GM12878 (cell line): Measurements from ENCODE around the gene SCGB1A1. TPM values are rescaled to one million over a fixed set of nuclear protein-coding genes. Genes with fewer than 3 reads are reported as not detected.

Source experiments
- ATAC-seq: fragments of 200-7000 bp; cut with Tn5 transposase; 3 replicates; pipeline ENCODE4 v1.9.1; 2020; ENCODE audit warnings: mild to moderate bottlenecking, moderate library complexity
- BruUV-seq: library from RNA; stranded (reverse); fragments of 400-500 nt; replicated peaks from 2 replicates; lab custom pipeline; 2021; lab: Mats Ljungman, UMichigan
- CTCF ChIA-PET: fragments of 300-600 bp; sonication (Branson Sonifier 250); formaldehyde crosslinking; extraction: SDS; loops from one replicate; lab custom pipeline; 2021; ENCODE audit warnings: inconsistent platforms; lab: Yijun Ruan, JAX
- POLR2A ChIA-PET: fragments of 350-600 bp; formaldehyde crosslinking; extraction: SDS; loops from one replicate; lab custom pipeline; 2021; ENCODE audit warnings: inconsistent platforms; lab: Charles Lee
- RAD21 ChIA-PET: fragments of 300-600 bp; sonication (Branson Sonifier 250); formaldehyde crosslinking; loops from one replicate; lab custom pipeline; 2023; ENCODE audit warnings: antibody characterized with exemption; ENCODE audit not compliant: unreplicated experiment; lab: Charles Lee
- SMC1A ChIA-PET: fragments of 300-600 bp; sonication (Branson Sonifier 250); formaldehyde crosslinking; loops from one replicate; lab custom pipeline; 2023; ENCODE audit not compliant: unreplicated experiment, uncharacterized antibody; lab: Charles Lee
- DNase-seq: peaks from one replicate; pipeline ENCODE4 v3.0.0-alpha.2; 2011; ENCODE audit warnings: low read depth, low spot score
- FAIRE-seq: peaks from 3 replicates; lab custom pipeline; 2011; peaks lifted over from hg19 to GRCh38; lab: Jason Lieb, UNC
- H2AFZ ChIP-seq: 2 replicates; pipeline ENCODE4 v1.6.0; 2011; ENCODE audit warnings: low read depth, low read length, control low read depth; ENCODE audit not compliant: control insufficient read depth
- H3K27ac ChIP-seq: 2 replicates; pipeline ENCODE4 v1.5.1; 2011; ENCODE audit warnings: control low read depth; ENCODE audit not compliant: control insufficient read depth, insufficient read depth
- H3K27me3 ChIP-seq, 2 experiments: replicated peaks in 1 of 2; 2 replicates each; pipeline versions ENCODE4 v1.6.0 to v1.6.1; 2011; ENCODE audit warnings: low read length in 1 of 2; ENCODE audit not compliant: control insufficient read depth in 2 of 2, insufficient read depth in 2 of 2
- H3K36me3 ChIP-seq, 2 experiments: 2 replicates each; pipeline ENCODE4 v1.5.1; 2011; ENCODE audit warnings: low read length in 1 of 2; ENCODE audit not compliant: control insufficient read depth in 2 of 2, insufficient read depth in 2 of 2
- H3K4me1 ChIP-seq: 2 replicates; pipeline ENCODE4 v1.6.1; 2011; ENCODE audit warnings: mild to moderate bottlenecking, low read length, moderate library complexity, mixed read lengths; ENCODE audit not compliant: control insufficient read depth, insufficient read depth
- H3K4me2 ChIP-seq: 2 replicates; pipeline ENCODE4 v1.6.0; 2011; ENCODE audit warnings: control low read depth; ENCODE audit not compliant: control insufficient read depth, insufficient read depth
- H3K4me3 ChIP-seq: fragments of 200-600 bp; sonication (generic); 2 replicates; pipeline ENCODE4 v1.5.1; 2016
- H3K79me2 ChIP-seq: 2 replicates; pipeline ENCODE4 v1.6.0; 2011; ENCODE audit warnings: low read length; ENCODE audit not compliant: control insufficient read depth, insufficient read depth
- H3K9ac ChIP-seq: 2 replicates; pipeline ENCODE4 v1.8.0; 2011; ENCODE audit warnings: low read length, control low read depth, mixed read lengths; ENCODE audit not compliant: control insufficient read depth, insufficient read depth
- H3K9me3 ChIP-seq: replicated peaks from 3 replicates; pipeline ENCODE4 v1.5.1; 2011; ENCODE audit warnings: mild to moderate bottlenecking, low read length; ENCODE audit not compliant: control insufficient read depth, insufficient read depth
- H4K20me1 ChIP-seq: 2 replicates; pipeline ENCODE4 v1.6.0; 2011; ENCODE audit not compliant: control insufficient read depth, insufficient read depth
- ATF3 ChIP-seq: IDR thresholded peaks from 2 replicates; pipeline ENCODE4 v1.6.1; 2011; ENCODE audit warnings: low read depth, mild to moderate bottlenecking, low read length, moderate library complexity, borderline replicate concordance; ENCODE audit errors: extremely low read depth
- E2F4 ChIP-seq: IDR thresholded peaks from 2 replicates; pipeline ENCODE4 v1.6.1; 2012; ENCODE audit warnings: low read depth, low read length, improper control_type of control experiment
- ETV6 ChIP-seq, 2 experiments: fragments of 450-650 bp in 1 of 2; IDR thresholded peaks in 1 of 2; conservative IDR thresholded peaks in 1 of 2; 2 replicates each; pipeline ENCODE4 v1.6.1; 2014; ENCODE audit warnings: antibody characterized with exemption in 1 of 2, borderline replicate concordance in 1 of 2, low read depth in 1 of 2, mild to moderate bottlenecking in 1 of 2, moderate library complexity in 1 of 2
- FOS ChIP-seq: IDR thresholded peaks from 3 replicates; pipeline ENCODE4 v1.6.1; 2011; ENCODE audit warnings: borderline replicate concordance; ENCODE audit not compliant: insufficient read length; ENCODE audit errors: extremely low read depth
- FOXK2 ChIP-seq: fragments of 450-650 bp; IDR thresholded peaks from 2 replicates; pipeline ENCODE4 v1.6.1; 2017; ENCODE audit warnings: mild to moderate bottlenecking, moderate library complexity
- FOXM1 ChIP-seq: IDR thresholded peaks from 2 replicates; pipeline ENCODE4 v1.6.1; 2012; ENCODE audit warnings: low read depth, mild to moderate bottlenecking, inconsistent platforms, low read length, moderate library complexity
- IRF5 ChIP-seq: fragments of 450-650 bp; IDR thresholded peaks from 2 replicates; pipeline ENCODE4 v1.6.1; 2017; ENCODE audit warnings: borderline replicate concordance
- KDM1A ChIP-seq: fragments of 200-600 bp; sonication (generic); IDR thresholded peaks from 2 replicates; pipeline ENCODE4 v1.6.1; 2016; ENCODE audit warnings: borderline replicate concordance
- LARP7 ChIP-seq: fragments of 450-650 bp; IDR thresholded peaks from 2 replicates; pipeline ENCODE4 v1.6.1; 2017; ENCODE audit warnings: mild to moderate bottlenecking
- NFXL1 ChIP-seq: fragments of 450-650 bp; IDR thresholded peaks from 2 replicates; pipeline ENCODE4 v1.6.1; 2017; ENCODE audit warnings: antibody characterized with exemption, mild to moderate bottlenecking, borderline replicate concordance
- PKNOX1 ChIP-seq: fragments of 450-650 bp; IDR thresholded peaks from 2 replicates; pipeline ENCODE4 v1.6.1; 2016; ENCODE audit warnings: mild to moderate bottlenecking
- PML ChIP-seq: IDR thresholded peaks from 2 replicates; pipeline ENCODE4 v1.6.1; 2012; ENCODE audit warnings: low read length, inconsistent platforms
- POLR2AphosphoS5 ChIP-seq: IDR thresholded peaks from 2 replicates; pipeline ENCODE4 v1.6.1; 2011; ENCODE audit warnings: mild to moderate bottlenecking, low read length, inconsistent platforms
- SKIL ChIP-seq: fragments of 450-650 bp; IDR thresholded peaks from 2 replicates; pipeline ENCODE4 v1.6.1; 2017; ENCODE audit warnings: mild to moderate bottlenecking, low read depth, inconsistent platforms; ENCODE audit not compliant: poor library complexity, severe bottlenecking
- WRNIP1 ChIP-seq: IDR thresholded peaks from 2 replicates; pipeline ENCODE4 v1.6.1; 2011; ENCODE audit warnings: low read depth, low read length, improper control_type of control experiment, borderline replicate concordance
- ZNF274 ChIP-seq: IDR thresholded peaks from one replicate; pipeline ENCODE4 v1.8.0; 2011; ENCODE audit not compliant: insufficient read length, insufficient read depth
- ZNF622 ChIP-seq: fragments of 450-650 bp; IDR thresholded peaks from 2 replicates; pipeline ENCODE4 v1.6.1; 2017; ENCODE audit warnings: mild to moderate bottlenecking, inconsistent platforms
- WGBS: methylation state at CpG from one replicate; pipeline ENCODE4 v1.1.6; 2016; ENCODE audit warnings: low lambda C conversion rate; ENCODE audit not compliant: insufficient replicate concordance, insufficient coverage; ENCODE audit errors: missing lambda C conversion rate; 5-methylcytosine and 5-hydroxymethylcytosine counted together
- in situ Hi-C: fragments of 300-500 bp; cut with MboI; formaldehyde crosslinking; loops from 9 replicates; pipeline ENCODE4 v1.14.3; 2018; ENCODE audit warnings: mixed read lengths
- intact Hi-C: fragments of 100-400 bp; cut with micrococcal nuclease; formaldehyde crosslinking; loops from one replicate; pipeline ENCODE4 v1.14.2; 2022; ENCODE audit not compliant: unreplicated experiment
- polyA plus RNA-seq, 11 experiments: library from polyadenylated mRNA; depleted of rRNA in 4 of 11; unstranded in 6 of 11; stranded (reverse) in 5 of 11; fragments of >200 nt; fragmentation: Nextera tagmentation in 4 of 11; fragmentation: Illumina TruSeq in 1 of 11; extraction: Ambion mirVana in 4 of 11; extraction: Trizol in 1 of 11; gene quantifications; 1 replicate in 1 of 11; 2 replicates in 10 of 11; pipeline versions ENCODE4 v1.2.1 to v1.2.3, GENCODE V29; 2011 to 2016; ENCODE audit warnings: inconsistent platforms in 2 of 11, missing spikeins in 2 of 11, low read depth in 1 of 11
- total RNA-seq, 4 experiments: library from RNA; depleted of rRNA in 3 of 4; stranded (reverse); fragments of >200 nt in 3 of 4; fragmentation: Illumina TruSeq in 1 of 4; extraction: Trizol in 1 of 4; gene quantifications; 2 replicates each; pipeline versions ENCODE4 v1.2.1 to v1.2.3, GENCODE V29; 2013 to 2021

Gene SCGB1A1
- total and polyA plus RNA-seq, 10 of the 15 experiments (the other 5 are each of a cell fraction or from before 2014, with no cell fraction given), result not detected

- no peak for TF ChIP-seq WRNIP1
- no peak for TF ChIP-seq ZNF622
These were observed 7.3 kb upstream of the SCGB1A1 start (continued) for GRCh38 chr11:62411524-62411923.

GRCh38 chr11:62413060-62413696 lies 5.7 kb upstream of the SCGB1A1 start:
- SMC1A ChIA-PET, result interaction anchor here (1.3 kb wide), 1 partner anchor 19 kb away, joined by 4 read pairs; no protein-coding TSS in a partner anchor
- WGBS, result 21% methylated on average over 8 of the region's 8 CpGs
- H3K9ac ChIP-seq, result no peak overlapping the region
- in situ Hi-C loops (no loop called here), intact Hi-C loops (no loop called here)
- H3K9me3 ChIP-seq, result no peaks in the 10 kb centered on the region
- no peaks in the 10 kb centered on the region for H3K79me2 ChIP-seq
- DNase-seq (no peak), FAIRE-seq (no peak), ATAC-seq (no peak)
- no TSS peak for BruUV-seq
- H3K4me3 ChIP-seq, result no peak overlapping the region
- no peak overlapping the region for H3K4me2 ChIP-seq
- H3K27ac ChIP-seq, result no peak overlapping the region
- RAD21 ChIA-PET, result no interaction called here
- no peaks in the 10 kb centered on the region for H3K36me3 ChIP-seq
- H4K20me1 ChIP-seq, result no peaks in the 10 kb centered on the region
- H2AFZ ChIP-seq, result no peak overlapping the region
- CTCF ChIA-PET, result interaction anchor here (1.6 kb wide), 1 partner anchor 12 kb away, joined by 5 read pairs; no protein-coding TSS in a partner anchor
- POLR2A ChIA-PET, result no interaction called here
- no peaks in the 10 kb centered on the region for H3K4me1 ChIP-seq
- peaks cover 0 to 1% of the 10 kb centered on the region in 2 experiments; a peak in 3 of 4 replicates for H3K27me3 ChIP-seq
- TF ChIP-seq LARP7, result no peak
- TF ChIP-seq SKIL, result no peak
- no peak for TF ChIP-seq ETV6 (conservative IDR thresholded peaks at IDR 0.05 in 1 of 2, IDR thresholded peaks at IDR 0.05 in 1 of 2; ENCODE audit: borderline replicate concordance in 1 of 2, low read depth in 1 of 2)
- TF ChIP-seq POLR2AphosphoS5, result no peak
- no peak for TF ChIP-seq ZNF274
- TF ChIP-seq E2F4, result no peak
- no peak for TF ChIP-seq IRF5
- no peak for TF ChIP-seq PML
- no peak for TF ChIP-seq PKNOX1
- no peak for TF ChIP-seq FOS
- TF ChIP-seq ATF3, result no peak
- no peak for TF ChIP-seq FOXK2
- TF ChIP-seq NFXL1, result no peak
- TF ChIP-seq FOXM1, result no peak
- TF ChIP-seq KDM1A, result no peak
